T-helper 22 cell (primary cell): Measurements from ENCODE around the gene CHID1.

Experiments used
- DNase-seq: peaks from one replicate; pipeline ENCODE4 v3.0.0-alpha.2; 2020; ENCODE audit warnings: low read depth

CHID1 gene

GRCh38 chr11:888310-889212, 22.0 kb downstream of the CHID1 start:
- DNase-seq, result no peak

DNA sequence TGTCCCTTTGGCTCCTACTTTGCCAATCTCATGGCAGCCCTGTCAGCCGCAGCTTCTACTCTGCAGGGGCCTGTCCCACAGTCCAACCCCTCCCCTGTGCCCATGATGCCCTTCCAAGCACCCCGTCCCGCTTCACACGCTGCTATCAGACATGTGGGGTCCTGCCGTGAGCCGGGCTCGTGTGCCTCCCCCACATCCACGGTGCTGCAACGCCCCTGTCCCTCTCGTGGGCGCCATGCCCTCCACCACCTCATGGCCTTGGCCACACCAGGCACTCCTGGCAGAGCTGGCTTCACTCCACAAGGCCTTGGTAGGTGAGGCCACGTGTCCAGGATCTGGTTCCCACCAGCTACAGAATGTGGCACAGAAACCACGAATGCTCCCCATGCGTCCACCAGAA, 23.0 kb downstream of the CHID1 start:
- no peak for DNase-seq

- DNase-seq, result no peak
Observed at GRCh38 chr11:886568-886967, 24.0 kb downstream of the CHID1 start.

- DNase-seq, result no peak
Observed at GRCh38 chr11:884578-885070, 26.0 kb downstream of the CHID1 start.

GRCh38 chr11:883527-883926, 27.1 kb downstream of the CHID1 start:
- DNase-seq, result no peak

GRCh38 chr11:882596-882995, 28.0 kb downstream of the CHID1 start:
- no peak for DNase-seq

DNA sequence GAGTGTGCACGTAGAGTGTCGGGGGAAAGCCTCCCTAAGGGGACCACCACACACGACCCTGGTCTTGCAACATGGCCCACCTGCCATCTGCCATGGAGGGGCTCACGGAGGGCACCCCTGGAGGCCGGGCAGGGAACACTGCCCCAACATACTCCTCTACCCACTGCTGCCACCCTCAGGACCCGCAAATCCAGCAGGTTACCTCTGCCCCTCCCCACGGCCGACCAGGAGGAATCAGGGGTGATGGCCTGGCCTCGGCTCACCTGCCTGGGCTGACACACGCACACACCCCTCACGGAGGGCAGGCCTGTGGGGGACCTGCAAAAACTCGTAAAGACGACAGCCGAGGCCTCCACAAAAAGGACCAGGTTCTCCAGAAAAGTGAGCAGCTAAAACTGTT, 30.2 kb downstream of the CHID1 start:
- no peak for DNase-seq

DNA sequence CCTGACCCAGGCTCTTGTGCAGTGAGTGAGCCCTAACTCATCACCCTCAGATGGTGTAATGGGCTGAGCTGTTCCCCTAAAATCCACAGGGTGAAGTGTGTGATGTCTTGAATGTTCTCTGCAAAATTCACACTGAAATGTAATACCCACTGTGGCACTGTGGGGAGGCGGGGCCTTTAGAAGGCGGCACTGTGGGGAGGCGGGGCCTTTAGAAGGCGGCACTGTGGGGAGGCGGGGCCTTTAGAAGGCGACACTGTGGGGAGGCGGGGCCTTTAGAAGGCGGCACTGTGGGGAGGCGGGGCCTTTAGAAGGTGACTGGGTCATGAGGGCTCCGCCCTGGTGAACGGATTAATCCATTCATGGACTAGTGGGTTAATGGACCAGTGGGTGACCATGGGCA, 33.0 kb downstream of the CHID1 start:
- no peak for DNase-seq

DNA sequence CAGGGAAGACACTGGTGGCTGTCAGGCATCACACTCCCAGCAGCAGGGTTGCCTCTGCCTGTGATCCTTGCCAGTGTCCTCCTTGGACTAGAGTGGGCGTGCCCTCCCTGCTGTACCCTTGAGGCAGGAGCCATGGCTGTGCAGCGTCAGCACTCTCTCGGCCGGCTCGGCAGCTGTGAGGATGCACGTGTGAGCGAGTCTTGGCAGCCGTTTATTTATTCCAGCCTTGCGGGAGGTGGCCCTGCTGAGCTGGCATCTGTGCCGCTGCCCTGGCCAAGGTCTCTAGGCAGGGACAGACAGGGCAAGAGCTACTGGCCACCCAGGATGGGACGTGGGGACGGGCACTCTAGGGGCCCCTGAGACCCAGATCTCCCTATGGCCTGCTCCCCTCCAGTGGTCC, 34.1 kb downstream of the CHID1 start:
- DNase-seq, result no peak

GRCh38 chr11:875769-876301, 34.8 kb downstream of the CHID1 start:
- no peak for DNase-seq

DNA sequence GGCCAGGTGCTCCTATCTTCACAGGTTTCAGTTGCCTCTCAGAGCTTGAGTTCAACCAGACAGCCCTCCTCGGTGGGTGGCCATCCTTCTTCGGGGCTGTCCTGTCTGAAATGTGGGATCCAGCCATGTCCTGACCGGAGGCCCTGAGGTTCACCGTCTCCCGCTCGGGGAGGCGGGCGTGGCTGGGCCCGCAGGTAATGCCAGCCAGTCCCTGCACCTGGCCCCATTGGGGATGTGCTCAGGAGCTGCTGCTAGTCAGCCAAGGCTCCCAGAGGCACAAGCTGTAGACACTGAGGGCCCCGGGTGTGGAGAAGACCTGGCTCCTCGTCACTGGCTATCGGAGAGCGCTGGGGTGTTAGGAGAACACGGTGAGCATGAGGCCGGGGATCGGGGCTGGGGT, 35.4 kb downstream of the CHID1 start:
- no peak for DNase-seq

- DNase-seq, result no peak
Observed at GRCh38 chr11:873706-874105, 36.9 kb downstream of the CHID1 start.

DNA sequence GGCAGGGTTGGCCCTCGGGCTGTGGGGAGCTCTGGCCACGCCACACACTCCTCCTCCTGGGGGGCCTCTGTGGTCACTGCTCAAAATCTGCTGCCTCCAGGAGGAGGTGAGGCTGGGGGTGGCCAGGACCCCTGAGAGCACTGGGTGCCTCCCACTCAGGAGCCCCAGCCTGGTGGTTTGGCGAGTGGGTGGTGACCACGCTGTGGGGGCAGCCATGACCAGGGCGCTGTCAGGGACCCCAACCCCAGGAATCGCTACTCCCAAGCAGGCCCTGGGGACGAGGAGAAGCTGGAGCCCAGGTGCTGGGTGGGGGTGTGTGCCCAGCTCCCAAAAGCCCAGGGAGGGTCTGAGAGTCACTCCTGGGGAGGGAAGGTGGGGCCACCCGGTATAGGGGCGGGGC, 37.8 kb downstream of the CHID1 start:
- no peak for DNase-seq

- DNase-seq, result no peak
Observed at GRCh38 chr11:871472-871871, 39.1 kb downstream of the CHID1 start.

GRCh38 chr11:870418-870817, 40.2 kb downstream of the CHID1 start:
- DNase-seq, result no peak

GRCh38 chr11:870127-870413, 40.5 kb downstream of the CHID1 start:
- DNase-seq, result no peak

DNA sequence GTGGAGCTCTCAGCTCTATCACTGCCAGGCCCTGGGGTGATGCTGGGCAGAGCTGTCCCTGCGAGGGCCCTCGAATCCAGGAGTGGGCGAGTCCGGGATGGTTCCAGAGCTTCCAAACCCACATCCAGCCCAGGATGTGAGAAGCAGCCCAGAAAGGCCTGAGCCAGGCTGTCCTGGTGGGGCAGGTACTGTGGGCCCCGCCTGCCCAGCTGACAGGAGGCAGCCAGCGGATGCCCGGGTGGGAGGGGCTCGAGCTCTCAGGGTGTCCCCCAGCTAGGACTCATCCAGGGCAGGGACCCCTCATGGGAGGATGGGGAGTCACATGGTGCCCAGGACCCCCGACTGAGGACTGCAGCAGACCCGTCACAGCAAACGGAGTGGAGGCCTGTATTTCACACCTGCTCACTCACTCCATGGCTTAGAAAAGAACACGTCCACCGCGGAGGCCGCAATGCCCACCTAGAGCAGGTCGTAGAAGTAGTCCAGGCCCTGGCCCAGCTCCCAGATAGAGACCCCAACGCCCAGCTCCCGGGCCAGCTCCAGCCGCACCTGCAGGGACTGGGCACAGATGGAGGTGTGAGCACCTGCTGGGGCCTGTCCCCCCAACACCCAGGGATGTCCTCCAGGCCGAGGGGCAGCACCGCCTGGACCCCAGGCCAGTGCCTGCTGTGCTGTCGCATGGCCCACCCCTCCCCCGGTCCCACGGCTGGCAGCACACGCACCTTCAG, 41.0 kb downstream of the CHID1 start:
- DNase-seq, result no peak

DNA sequence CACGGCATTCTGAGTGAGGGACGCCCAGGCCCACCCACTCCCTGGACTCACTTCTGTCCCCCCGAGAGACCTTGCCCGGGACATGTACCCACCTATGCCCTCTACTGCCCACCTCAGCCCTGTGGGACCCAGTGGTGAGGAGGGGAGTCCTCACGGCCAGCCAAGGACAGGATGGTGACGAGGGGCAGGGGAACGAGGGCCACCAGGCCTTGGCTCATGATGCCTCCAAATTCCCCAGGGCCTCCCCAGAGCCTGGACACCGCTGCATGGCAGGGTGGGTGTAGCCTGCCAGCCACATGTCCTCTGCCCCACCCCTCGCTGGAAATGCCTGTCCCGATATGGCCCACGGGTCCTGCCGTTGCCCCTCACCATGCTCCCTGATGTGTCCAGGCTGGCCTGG, 41.8 kb downstream of the CHID1 start:
- DNase-seq, result no peak

GRCh38 chr11:868394-868793, 42.2 kb downstream of the CHID1 start:
- DNase-seq, result no peak

GRCh38 chr11:867856-868358, 42.7 kb downstream of the CHID1 start:
- DNase-seq, result no peak

- no peak for DNase-seq
Observed at GRCh38 chr11:866481-866880, 44.1 kb downstream of the CHID1 start.

DNA sequence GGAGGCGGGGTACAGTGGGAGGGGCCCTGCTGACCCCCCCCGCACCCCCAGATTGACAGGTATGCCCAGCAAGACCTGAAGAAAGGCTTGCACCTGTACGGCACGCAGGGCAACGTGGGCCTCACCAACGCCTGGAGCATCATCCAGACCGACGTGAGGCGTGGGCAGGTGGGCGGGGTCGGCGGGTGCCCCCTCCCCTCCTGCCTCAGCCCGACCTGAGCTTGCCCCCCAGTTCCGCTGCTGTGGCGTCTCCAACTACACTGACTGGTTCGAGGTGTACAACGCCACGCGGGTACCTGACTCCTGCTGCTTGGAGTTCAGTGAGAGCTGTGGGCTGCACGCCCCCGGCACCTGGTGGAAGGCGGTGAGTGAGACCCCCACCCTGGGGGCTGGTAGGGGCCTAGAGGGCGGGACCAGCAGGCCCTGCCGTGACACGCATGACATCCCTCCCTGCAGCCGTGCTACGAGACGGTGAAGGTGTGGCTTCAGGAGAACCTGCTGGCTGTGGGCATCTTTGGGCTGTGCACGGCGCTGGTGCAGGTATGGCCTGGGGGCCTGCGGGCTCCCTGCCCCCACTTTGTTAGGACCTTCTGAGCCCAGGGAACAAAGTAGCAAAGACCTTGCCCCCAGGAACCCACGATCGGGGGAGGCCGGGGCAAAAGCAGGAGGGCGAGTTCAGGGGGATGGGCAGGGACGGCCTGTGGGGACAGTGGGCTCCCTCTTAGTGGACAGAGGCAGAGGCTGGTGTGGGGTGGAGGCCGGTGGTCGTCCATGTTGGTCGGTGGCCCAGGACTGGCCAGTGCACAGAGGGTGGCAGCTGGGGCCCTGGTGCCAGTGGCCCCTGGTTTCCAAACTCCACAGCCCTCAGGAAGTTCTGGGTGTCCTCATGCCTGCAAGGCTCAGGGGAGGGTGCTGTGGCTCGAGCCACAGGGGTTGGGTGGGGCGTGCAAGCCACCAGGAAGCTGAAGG, 44.9 kb downstream of the CHID1 start:
- no peak for DNase-seq
